Fibroblast of peridontal ligament (primary cell): ENCODE measurements around the gene SPINK2.

ENCODE experiments used
- DNase-seq: peaks from one replicate; pipeline ENCODE4 v3.0.0-alpha.2; 2010; ENCODE audit errors: extremely low read depth

The SPINK2 gene

GRCh38 chr4:56821381-56822243 is at the start of gene SPINK2:
SPINK2 (minus strand) TSS chr4:56821701; CDS start chr4:56821662, 39 bp downstream.
- DNase-seq = no peak

- DNase-seq = peak; percentile 96
These were observed 49.4 kb upstream of the SPINK2 start for GRCh38 chr4:56870946-56871345.

- DNase-seq = no peak
These were observed 42.1 kb upstream of the SPINK2 start for GRCh38 chr4:56863441-56864139.

- no peak for DNase-seq
These were observed 39.9 kb upstream of the SPINK2 start for GRCh38 chr4:56861360-56861759.

- no peak for DNase-seq
These were observed 39.3 kb upstream of the SPINK2 start for GRCh38 chr4:56860781-56861180.

- DNase-seq = no peak
These were observed 38.3 kb upstream of the SPINK2 start for GRCh38 chr4:56859841-56860240.

- peak; percentile 93 for DNase-seq
These were observed 36.3 kb upstream of the SPINK2 start for GRCh38 chr4:56857601-56858309.

GRCh38 chr4:56856656-56857055 is 35.2 kb upstream of the SPINK2 start:
- no peak for DNase-seq

GRCh38 chr4:56850910-56851309 is 29.4 kb upstream of the SPINK2 start:
- DNase-seq = no peak

GRCh38 chr4:56844802-56845580 is 23.5 kb upstream of the SPINK2 start:
- no peak for DNase-seq

- peak; percentile 28 for DNase-seq
These were observed 22.0 kb upstream of the SPINK2 start for GRCh38 chr4:56843421-56843899.

- no peak for DNase-seq
These were observed 19.1 kb upstream of the SPINK2 start for GRCh38 chr4:56840559-56840958.

- DNase-seq = peak; percentile 26
These were observed 7.5 kb upstream of the SPINK2 start for GRCh38 chr4:56828784-56829535.

GRCh38 chr4:56823933-56824600 is 2.6 kb upstream of the SPINK2 start:
- DNase-seq = no peak

- DNase-seq = no peak
These were observed 2.7 kb downstream of the SPINK2 start for GRCh38 chr4:56818797-56819196.

- no peak for DNase-seq
These were observed 3.5 kb downstream of the SPINK2 start for GRCh38 chr4:56817840-56818491.

GRCh38 chr4:56806666-56807065 is 14.8 kb downstream of the SPINK2 start:
- DNase-seq = no peak

- peak; percentile 37 for DNase-seq
These were observed 16.9 kb downstream of the SPINK2 start for GRCh38 chr4:56804551-56804950.

GRCh38 chr4:56803471-56803870 is 18.0 kb downstream of the SPINK2 start:
- DNase-seq = no peak
